SK-N-SH (cell line): ENCODE data around the gene BCLAF3. TPM values are rescaled to one million over a fixed set of nuclear protein-coding genes. Genes with fewer than 3 reads are reported as not detected.

Experiments used
- CTCF ChIA-PET: fragments of 300-600, 350-600 bp; formaldehyde crosslinking; extraction: SDS; loops from one replicate; lab custom pipeline; 2021; lab: Yijun Ruan, JAX
- POLR2A ChIA-PET: fragments of 350-600 bp; sonication (Branson Sonifier 250); formaldehyde crosslinking; extraction: SDS; loops from one replicate; lab custom pipeline; 2020; ENCODE audit warnings: antibody characterized with exemption, inconsistent platforms; lab: Yijun Ruan, JAX
- DNase-seq: peaks from one replicate; pipeline ENCODE4 v3.0.0; 2012
- H2AFZ ChIP-seq: fragments of 200-600 bp; sonication (generic); 2 replicates; pipeline ENCODE4 v1.8.1; 2016; ENCODE audit warnings: antibody characterized with exemption, mild to moderate bottlenecking, low read depth
- H3F3A ChIP-seq: fragments of 200-600 bp; sonication (generic); replicated peaks from 2 replicates; pipeline ENCODE3; 2016; ENCODE audit warnings: antibody characterized with exemption, mild to moderate bottlenecking; ENCODE audit not compliant: insufficient read depth
- H3K27ac ChIP-seq, 2 experiments: fragments of 200-500 bp in 1 of 2; fragments of 200-600 bp in 1 of 2; sonication (Bioruptor generic) in 1 of 2; sonication (generic), shearing (Covaris generic) in 1 of 2; 2 replicates each; pipeline versions ENCODE4 v1.5.1 to v1.6.1; 2014 to 2016; ENCODE audit warnings: low read depth in 2 of 2, inconsistent platforms in 1 of 2, low read length in 1 of 2, mild to moderate bottlenecking in 1 of 2, mixed read lengths in 1 of 2
- H3K27me3 ChIP-seq: fragments of 200-600 bp; sonication (generic), shearing (Covaris generic); 2 replicates; pipeline ENCODE4 v1.6.1; 2016; ENCODE audit warnings: mixed run types; ENCODE audit not compliant: insufficient read depth
- H3K36me3 ChIP-seq, 2 experiments: fragments of 200-500 bp in 1 of 2; fragments of 200-600 bp in 1 of 2; sonication (Bioruptor generic) in 1 of 2; sonication (generic) in 1 of 2; replicated peaks in 1 of 2; 2 replicates each; pipeline versions ENCODE3 to v1.5.1; 2014 to 2016; ENCODE audit warnings: low read length in 1 of 2, mild to moderate bottlenecking in 1 of 2; ENCODE audit not compliant: insufficient read depth in 2 of 2, control insufficient read depth in 1 of 2
- H3K4me1 ChIP-seq, 2 experiments: fragments of 200-500 bp in 1 of 2; fragments of 200-600 bp in 1 of 2; sonication (Bioruptor generic) in 1 of 2; sonication (generic), shearing (Covaris generic) in 1 of 2; 2 replicates each; pipeline versions ENCODE4 v1.5.1 to v1.6.1; 2014 to 2016; ENCODE audit warnings: low read depth in 1 of 2, low read length in 1 of 2, mixed run types in 1 of 2; ENCODE audit not compliant: insufficient read depth in 2 of 2, control insufficient read depth in 1 of 2
- H3K4me2 ChIP-seq: fragments of 200-600 bp; sonication (generic), shearing (Covaris generic); 2 replicates; pipeline ENCODE4 v1.6.1; 2017; ENCODE audit warnings: mixed run types
- H3K4me3 ChIP-seq, 2 experiments: fragments of 200-500 bp in 1 of 2; fragments of 200-600 bp in 1 of 2; sonication (Bioruptor generic) in 1 of 2; sonication (generic), shearing (Covaris generic) in 1 of 2; 2 replicates each; pipeline versions ENCODE4 v1.5.1 to v1.8.1; 2014 to 2016; ENCODE audit warnings: low read depth in 2 of 2, inconsistent platforms in 1 of 2, low read length in 1 of 2, mild to moderate bottlenecking in 1 of 2, mixed read lengths in 1 of 2, moderate library complexity in 1 of 2
- H3K79me2 ChIP-seq: fragments of 200-600 bp; sonication (generic); 2 replicates; pipeline ENCODE4 v1.8.1; 2017; ENCODE audit warnings: mild to moderate bottlenecking; ENCODE audit not compliant: insufficient read depth
- H3K9ac ChIP-seq: fragments of 200-600 bp; sonication (generic); 2 replicates; pipeline ENCODE4 v1.6.1; 2017; ENCODE audit warnings: mixed run types
- H3K9me2 ChIP-seq: fragments of 200-600 bp; sonication (generic); 2 replicates; pipeline ENCODE4 v1.6.1; 2017; ENCODE audit warnings: mixed run types
- H3K9me3 ChIP-seq: fragments of 200-600 bp; sonication (generic); 2 replicates; pipeline ENCODE4 v1.6.1; 2017; ENCODE audit warnings: mixed run types, mild to moderate bottlenecking, moderate library complexity
- H4K20me1 ChIP-seq: fragments of 200-600 bp; sonication (generic); 2 replicates; pipeline ENCODE4 v1.6.1; 2017; ENCODE audit warnings: mild to moderate bottlenecking, mixed run types; ENCODE audit not compliant: insufficient read depth
- CHD2 ChIP-seq: fragments of 150-350 bp; IDR thresholded peaks from 2 replicates; pipeline ENCODE4 v1.6.1; 2018; ENCODE audit warnings: low read length; ENCODE audit not compliant: partially characterized antibody
- EP300 ChIP-seq, 2 experiments: IDR thresholded peaks; 2 replicates each; pipeline versions ENCODE4 v1.4.0 to v1.6.1; 2012; ENCODE audit warnings: borderline replicate concordance in 1 of 2, low read depth in 1 of 2, low read length in 1 of 2
- FOXM1 ChIP-seq: IDR thresholded peaks from 2 replicates; pipeline ENCODE4 v1.4.0; 2012; ENCODE audit warnings: low read depth, mild to moderate bottlenecking
- GATA2 ChIP-seq: sonication (generic); formaldehyde crosslinking; IDR thresholded peaks from 2 replicates; pipeline ENCODE4 v1.5.0; 2020; ENCODE audit warnings: mild to moderate bottlenecking, missing genetic modification reagents
- JUND ChIP-seq: IDR thresholded peaks from 2 replicates; pipeline ENCODE4 v1.4.0; 2012
- MEF2A ChIP-seq: IDR thresholded peaks from 2 replicates; pipeline ENCODE4 v1.4.0; 2012; ENCODE audit warnings: low read depth, borderline replicate concordance
- MXI1 ChIP-seq: IDR thresholded peaks from 2 replicates; pipeline ENCODE4 v1.6.1; 2012; ENCODE audit warnings: mild to moderate bottlenecking, low read depth, low read length, improper control_type of control experiment
- NFIC ChIP-seq: IDR thresholded peaks from 2 replicates; pipeline ENCODE4 v1.4.0; 2012; ENCODE audit warnings: borderline replicate concordance
- POLR2AphosphoS5 ChIP-seq: IDR thresholded peaks from 2 replicates; pipeline ENCODE4 v1.6.1; 2012; ENCODE audit warnings: low read depth, low read length
- RAD21 ChIP-seq: IDR thresholded peaks from 2 replicates; pipeline ENCODE4 v1.6.1; 2012; ENCODE audit warnings: mild to moderate bottlenecking, low read length
- RFX5 ChIP-seq: IDR thresholded peaks from 2 replicates; pipeline ENCODE4 v1.6.1; 2012; ENCODE audit warnings: mild to moderate bottlenecking, improper control_type of control experiment, low read length
- RXRA ChIP-seq: IDR thresholded peaks from 2 replicates; pipeline ENCODE4 v1.4.0; 2012; ENCODE audit warnings: low read depth, mild to moderate bottlenecking, borderline replicate concordance
- TCF12 ChIP-seq: IDR thresholded peaks from 2 replicates; pipeline ENCODE4 v1.4.0; 2012
- WGBS: methylation state at CpG from one replicate; pipeline ENCODE4 v1.1.6; 2017; ENCODE audit warnings: low lambda C conversion rate; 5-methylcytosine and 5-hydroxymethylcytosine counted together
- polyA plus RNA-seq, 3 experiments: library from polyadenylated mRNA; depleted of rRNA; stranded (reverse); fragments of >200 nt; gene quantifications; 2 replicates each; pipeline ENCODE4 v1.2.3, GENCODE V29; 2012
- TF ChIP-seq, protein P1 (sequence below): IDR thresholded peaks from 2 replicates; pipeline ENCODE4 v1.4.0; 2012; ENCODE audit warnings: low read depth
- TF ChIP-seq, protein P2 (sequence below): fragments of 150-350 bp; IDR thresholded peaks from 2 replicates; pipeline ENCODE4 v1.6.1; 2016; ENCODE audit warnings: mild to moderate bottlenecking, low read depth, low read length
- TF ChIP-seq, protein P3 (sequence below): fragments of 200-600 bp; sonication (generic); IDR thresholded peaks from 2 replicates; pipeline ENCODE4 v1.6.1; 2017; ENCODE audit warnings: antibody characterized with exemption, mild to moderate bottlenecking, moderate library complexity
- TF ChIP-seq, protein P4 (sequence below): IDR thresholded peaks from 2 replicates; pipeline ENCODE4 v1.4.0; 2012; ENCODE audit warnings: low read depth, borderline replicate concordance
- TF ChIP-seq, protein P5 (sequence below): IDR thresholded peaks from 2 replicates; pipeline ENCODE4 v1.6.1; 2012; ENCODE audit warnings: mild to moderate bottlenecking, low read depth, low read length, moderate library complexity

Gene BCLAF3
- polyA plus RNA-seq, 1 of the 3 experiments (the other 2 are of a cell fraction) = 1.1 TPM

DNA sequence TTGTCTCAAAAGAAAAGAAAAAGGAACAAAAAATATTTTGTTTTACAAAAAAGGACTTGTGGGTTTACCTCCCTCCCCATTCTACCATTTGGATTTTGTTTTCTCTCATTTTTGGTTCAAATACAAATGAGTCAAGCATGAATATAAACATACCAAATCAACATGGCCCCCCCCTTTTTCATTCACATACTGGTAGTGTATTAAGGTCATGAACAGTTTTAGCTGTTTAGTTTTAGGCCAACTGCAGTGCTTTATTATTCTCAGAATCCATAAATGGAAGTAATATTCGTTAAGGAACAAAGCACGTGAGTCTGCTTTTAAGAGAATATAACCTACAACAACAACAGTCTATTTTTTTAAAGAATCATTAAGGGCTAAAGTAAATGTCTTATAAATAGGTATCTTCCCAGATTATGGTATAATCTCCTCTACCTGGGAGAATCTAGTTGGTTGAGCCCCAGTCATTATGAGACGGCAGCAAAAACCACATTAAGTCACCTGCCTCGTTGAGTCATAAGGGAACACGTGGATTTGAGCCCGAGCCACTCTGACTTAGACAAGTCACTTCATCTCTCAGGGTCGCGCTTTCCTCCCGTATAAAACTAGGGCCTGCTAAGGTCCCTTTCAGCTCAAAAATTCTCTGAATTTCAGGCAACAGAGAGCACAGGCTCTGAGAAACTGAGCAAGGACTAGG, 26.7 kb downstream of the BCLAF3 start (continued):
- TF ChIP-seq, protein P1, sequence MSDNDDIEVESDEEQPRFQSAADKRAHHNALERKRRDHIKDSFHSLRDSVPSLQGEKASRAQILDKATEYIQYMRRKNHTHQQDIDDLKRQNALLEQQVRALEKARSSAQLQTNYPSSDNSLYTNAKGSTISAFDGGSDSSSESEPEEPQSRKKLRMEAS = no peak
- no peak for TF ChIP-seq RXRA
- TF ChIP-seq CHD2 = no peak
- no peak for TF ChIP-seq JUND

DNA sequence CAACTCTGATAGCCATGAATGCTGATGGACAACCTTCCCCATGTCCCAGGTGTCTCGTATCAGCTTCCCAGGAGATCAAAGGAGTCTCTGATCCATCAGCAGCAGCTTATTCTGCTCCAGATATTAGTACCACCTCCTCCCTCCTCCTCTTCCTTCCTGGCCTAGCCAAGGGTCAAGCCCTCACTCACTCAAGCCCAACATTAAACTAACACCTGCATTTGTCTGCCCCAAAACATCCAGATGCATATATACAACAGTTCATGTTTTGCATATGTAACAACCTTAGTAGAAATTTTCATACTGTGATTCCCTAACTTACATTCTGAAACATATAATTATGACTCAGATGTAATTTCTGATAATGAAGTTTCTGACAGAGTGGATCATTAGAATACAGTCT, 29.9 kb downstream of the BCLAF3 start:
- Histone ChIP-seq H3F3A (no peaks in the 10 kb centered on the region), H3K4me2 (no peak overlapping the region), H3K27ac (no peak overlapping the region), H2AFZ (no peak overlapping the region), H3K79me2 (no peaks in the 10 kb centered on the region), H3K36me3 (peaks cover 0 to 4% of the 10 kb centered on the region in 2 experiments), H3K9me3 (no peaks in the 10 kb centered on the region), H4K20me1 (0 out of 2 replicates have a peak, but pooled peaks cover 4% of the 10 kb centered on the region), H3K9ac (no peak overlapping the region), H3K27me3 (no peaks in the 10 kb centered on the region), H3K4me1 (no peaks in the 10 kb centered on the region), H3K4me3 (no peak overlapping the region), H3K9me2 (no peaks in the 10 kb centered on the region)
- POLR2A ChIA-PET = no interaction called here
- TF ChIP-seq EP300 (IDR thresholded peaks at IDR 0.05; ENCODE audit: borderline replicate concordance in 1 of 2, low read depth in 1 of 2, low read length in 1 of 2) = no peak
- TF ChIP-seq RAD21 = no peak
- TF ChIP-seq RXRA = no peak
- no peak for TF ChIP-seq MXI1
- TF ChIP-seq, protein P2, sequence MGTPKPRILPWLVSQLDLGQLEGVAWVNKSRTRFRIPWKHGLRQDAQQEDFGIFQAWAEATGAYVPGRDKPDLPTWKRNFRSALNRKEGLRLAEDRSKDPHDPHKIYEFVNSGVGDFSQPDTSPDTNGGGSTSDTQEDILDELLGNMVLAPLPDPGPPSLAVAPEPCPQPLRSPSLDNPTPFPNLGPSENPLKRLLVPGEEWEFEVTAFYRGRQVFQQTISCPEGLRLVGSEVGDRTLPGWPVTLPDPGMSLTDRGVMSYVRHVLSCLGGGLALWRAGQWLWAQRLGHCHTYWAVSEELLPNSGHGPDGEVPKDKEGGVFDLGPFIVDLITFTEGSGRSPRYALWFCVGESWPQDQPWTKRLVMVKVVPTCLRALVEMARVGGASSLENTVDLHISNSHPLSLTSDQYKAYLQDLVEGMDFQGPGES = no peak
- TF ChIP-seq, protein P3, sequence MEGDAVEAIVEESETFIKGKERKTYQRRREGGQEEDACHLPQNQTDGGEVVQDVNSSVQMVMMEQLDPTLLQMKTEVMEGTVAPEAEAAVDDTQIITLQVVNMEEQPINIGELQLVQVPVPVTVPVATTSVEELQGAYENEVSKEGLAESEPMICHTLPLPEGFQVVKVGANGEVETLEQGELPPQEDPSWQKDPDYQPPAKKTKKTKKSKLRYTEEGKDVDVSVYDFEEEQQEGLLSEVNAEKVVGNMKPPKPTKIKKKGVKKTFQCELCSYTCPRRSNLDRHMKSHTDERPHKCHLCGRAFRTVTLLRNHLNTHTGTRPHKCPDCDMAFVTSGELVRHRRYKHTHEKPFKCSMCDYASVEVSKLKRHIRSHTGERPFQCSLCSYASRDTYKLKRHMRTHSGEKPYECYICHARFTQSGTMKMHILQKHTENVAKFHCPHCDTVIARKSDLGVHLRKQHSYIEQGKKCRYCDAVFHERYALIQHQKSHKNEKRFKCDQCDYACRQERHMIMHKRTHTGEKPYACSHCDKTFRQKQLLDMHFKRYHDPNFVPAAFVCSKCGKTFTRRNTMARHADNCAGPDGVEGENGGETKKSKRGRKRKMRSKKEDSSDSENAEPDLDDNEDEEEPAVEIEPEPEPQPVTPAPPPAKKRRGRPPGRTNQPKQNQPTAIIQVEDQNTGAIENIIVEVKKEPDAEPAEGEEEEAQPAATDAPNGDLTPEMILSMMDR = no peak
- TF ChIP-seq, protein P4, sequence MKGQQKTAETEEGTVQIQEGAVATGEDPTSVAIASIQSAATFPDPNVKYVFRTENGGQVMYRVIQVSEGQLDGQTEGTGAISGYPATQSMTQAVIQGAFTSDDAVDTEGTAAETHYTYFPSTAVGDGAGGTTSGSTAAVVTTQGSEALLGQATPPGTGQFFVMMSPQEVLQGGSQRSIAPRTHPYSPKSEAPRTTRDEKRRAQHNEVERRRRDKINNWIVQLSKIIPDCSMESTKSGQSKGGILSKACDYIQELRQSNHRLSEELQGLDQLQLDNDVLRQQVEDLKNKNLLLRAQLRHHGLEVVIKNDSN = no peak
- no peak for TF ChIP-seq RFX5
- no peak for TF ChIP-seq TCF12
- TF ChIP-seq, protein P1 = no peak
- no peak for TF ChIP-seq NFIC
- TF ChIP-seq POLR2AphosphoS5 = no peak
- TF ChIP-seq FOXM1 = no peak
- TF ChIP-seq GATA2 (CRISPR knock-in tag) = no peak
- no peak for TF ChIP-seq JUND
- no peak for TF ChIP-seq MEF2A
- TF ChIP-seq, protein P5, sequence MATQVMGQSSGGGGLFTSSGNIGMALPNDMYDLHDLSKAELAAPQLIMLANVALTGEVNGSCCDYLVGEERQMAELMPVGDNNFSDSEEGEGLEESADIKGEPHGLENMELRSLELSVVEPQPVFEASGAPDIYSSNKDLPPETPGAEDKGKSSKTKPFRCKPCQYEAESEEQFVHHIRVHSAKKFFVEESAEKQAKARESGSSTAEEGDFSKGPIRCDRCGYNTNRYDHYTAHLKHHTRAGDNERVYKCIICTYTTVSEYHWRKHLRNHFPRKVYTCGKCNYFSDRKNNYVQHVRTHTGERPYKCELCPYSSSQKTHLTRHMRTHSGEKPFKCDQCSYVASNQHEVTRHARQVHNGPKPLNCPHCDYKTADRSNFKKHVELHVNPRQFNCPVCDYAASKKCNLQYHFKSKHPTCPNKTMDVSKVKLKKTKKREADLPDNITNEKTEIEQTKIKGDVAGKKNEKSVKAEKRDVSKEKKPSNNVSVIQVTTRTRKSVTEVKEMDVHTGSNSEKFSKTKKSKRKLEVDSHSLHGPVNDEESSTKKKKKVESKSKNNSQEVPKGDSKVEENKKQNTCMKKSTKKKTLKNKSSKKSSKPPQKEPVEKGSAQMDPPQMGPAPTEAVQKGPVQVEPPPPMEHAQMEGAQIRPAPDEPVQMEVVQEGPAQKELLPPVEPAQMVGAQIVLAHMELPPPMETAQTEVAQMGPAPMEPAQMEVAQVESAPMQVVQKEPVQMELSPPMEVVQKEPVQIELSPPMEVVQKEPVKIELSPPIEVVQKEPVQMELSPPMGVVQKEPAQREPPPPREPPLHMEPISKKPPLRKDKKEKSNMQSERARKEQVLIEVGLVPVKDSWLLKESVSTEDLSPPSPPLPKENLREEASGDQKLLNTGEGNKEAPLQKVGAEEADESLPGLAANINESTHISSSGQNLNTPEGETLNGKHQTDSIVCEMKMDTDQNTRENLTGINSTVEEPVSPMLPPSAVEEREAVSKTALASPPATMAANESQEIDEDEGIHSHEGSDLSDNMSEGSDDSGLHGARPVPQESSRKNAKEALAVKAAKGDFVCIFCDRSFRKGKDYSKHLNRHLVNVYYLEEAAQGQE = no peak
- DNase-seq = no peak
- WGBS = 30% methylated on average over 1 of the region's 1 CpG
- CTCF ChIA-PET = no interaction called here
